Measurements from ENCODE around the gene GABPB2.

Gene GABPB2

DNA sequence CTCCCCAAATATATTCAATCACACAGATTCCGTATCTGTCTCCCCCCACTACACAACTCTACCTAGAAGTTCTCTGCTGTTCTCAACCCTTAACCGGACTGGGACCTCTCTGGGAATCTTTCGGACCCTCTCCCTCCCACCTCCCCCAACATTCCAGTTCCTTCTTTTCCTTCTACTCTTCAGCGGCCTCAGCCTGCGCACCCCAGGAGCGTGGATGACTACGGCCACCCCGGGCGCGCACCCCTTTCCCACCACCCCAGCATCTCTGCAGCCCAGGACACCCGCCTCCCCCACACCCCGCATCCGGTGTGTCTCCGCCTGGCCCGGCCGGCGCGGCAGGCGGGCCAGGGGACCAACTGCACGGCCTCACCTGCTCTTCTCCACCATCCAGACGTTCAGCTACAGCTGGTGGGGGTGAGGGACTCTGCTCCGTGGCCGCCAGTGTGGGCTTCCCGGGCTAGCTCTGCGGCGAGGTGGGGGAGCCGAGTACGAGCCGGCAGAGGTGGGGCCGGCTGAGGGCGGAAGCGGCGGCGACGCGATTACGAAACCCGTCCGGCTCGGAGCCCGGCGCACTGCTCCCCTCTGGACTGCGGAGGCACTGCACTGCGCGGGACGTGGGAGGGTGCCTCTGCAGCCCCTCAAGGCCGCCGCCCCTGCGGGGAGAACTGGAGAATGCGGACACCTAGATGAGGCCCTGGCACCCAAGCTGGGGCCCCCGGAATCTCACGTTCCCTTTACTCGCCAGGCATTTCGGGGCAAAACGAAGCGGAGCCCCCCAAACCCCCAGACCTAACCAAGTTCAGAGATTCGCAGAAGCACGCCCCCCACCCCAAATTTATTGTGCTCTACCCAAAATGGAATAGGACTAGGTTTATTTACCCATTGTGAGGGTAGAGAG, 11.2 kb upstream of the GABPB2 start, which contains the start of gene CDC42SE1 (continued):
- TF ChIP-seq ZNF664 (tag by site-specific recombination; IDR thresholded peaks at IDR 0.05) (no peak), ZNF747 (tag by site-specific recombination; IDR thresholded peaks at IDR 0.05) (no peak), ZNF639 (tag by site-specific recombination; IDR thresholded peaks at IDR 0.05) (peak; percentile 28; the same call in 1 of the 2 replicates), ZNF146 (tag by site-specific recombination; IDR thresholded peaks at IDR 0.05) (0 out of 2 replicates have a peak, but pooled peaks have one; percentile 3), REPIN1 (tag by site-specific recombination; IDR thresholded peaks at IDR 0.05; ENCODE audit: low read depth) (0 out of 2 replicates have a peak, but pooled peaks have one; percentile 58), ZFP37 (tag by site-specific recombination; IDR thresholded peaks at IDR 0.05) (peak; percentile 84), ZSCAN18 (tag by site-specific recombination; IDR thresholded peaks at IDR 0.05) (peak; percentile 69; the same call in 1 of the 2 replicates), ZNF529 (tag by site-specific recombination; IDR thresholded peaks at IDR 0.05; ENCODE audit: insufficient replicate concordance) (no peak), ZBTB21 (tag by site-specific recombination; IDR thresholded peaks at IDR 0.05) (0 out of 2 replicates have a peak, but pooled peaks have one; percentile 25), ZNF433 (tag by site-specific recombination; IDR thresholded peaks at IDR 0.05; ENCODE audit: low read depth) (no peak; the same call in 1 of the 2 replicates), ZNF670 (tag by site-specific recombination; IDR thresholded peaks at IDR 0.05; ENCODE audit: low read depth) (no peak), SP7 (tag by site-specific recombination; IDR thresholded peaks at IDR 0.05) (peak; percentile 75), MYNN (tag by site-specific recombination; IDR thresholded peaks at IDR 0.05; ENCODE audit: borderline replicate concordance) (no peak), ZNF530 (tag by site-specific recombination; IDR thresholded peaks at IDR 0.05; ENCODE audit: low read depth) (no peak), ZNF184 (tag by site-specific recombination; IDR thresholded peaks at IDR 0.05) (no peak), ZNF571 (tag by site-specific recombination; IDR thresholded peaks at IDR 0.05) (no peak), ZNF510 (tag by site-specific recombination; IDR thresholded peaks at IDR 0.05; ENCODE audit: insufficient replicate concordance) (no peak), ZNF266 (tag by site-specific recombination; IDR thresholded peaks at IDR 0.05; ENCODE audit: low read depth) (no peak), ZSCAN30 (tag by site-specific recombination; IDR thresholded peaks at IDR 0.05) (peak; percentile 62; the same call in 1 of the 2 replicates), ZNF302 (tag by site-specific recombination; IDR thresholded peaks at IDR 0.05; ENCODE audit: low read depth) (no peak), ZNF37A (tag by site-specific recombination; IDR thresholded peaks at IDR 0.05) (no peak), ZNF654 (tag by site-specific recombination; IDR thresholded peaks at IDR 0.05; ENCODE audit: low read depth) (no peak), ZNF423 (tag by site-specific recombination; IDR thresholded peaks at IDR 0.05) (peak; percentile 41)
- TF ChIP-seq, protein P1, sequence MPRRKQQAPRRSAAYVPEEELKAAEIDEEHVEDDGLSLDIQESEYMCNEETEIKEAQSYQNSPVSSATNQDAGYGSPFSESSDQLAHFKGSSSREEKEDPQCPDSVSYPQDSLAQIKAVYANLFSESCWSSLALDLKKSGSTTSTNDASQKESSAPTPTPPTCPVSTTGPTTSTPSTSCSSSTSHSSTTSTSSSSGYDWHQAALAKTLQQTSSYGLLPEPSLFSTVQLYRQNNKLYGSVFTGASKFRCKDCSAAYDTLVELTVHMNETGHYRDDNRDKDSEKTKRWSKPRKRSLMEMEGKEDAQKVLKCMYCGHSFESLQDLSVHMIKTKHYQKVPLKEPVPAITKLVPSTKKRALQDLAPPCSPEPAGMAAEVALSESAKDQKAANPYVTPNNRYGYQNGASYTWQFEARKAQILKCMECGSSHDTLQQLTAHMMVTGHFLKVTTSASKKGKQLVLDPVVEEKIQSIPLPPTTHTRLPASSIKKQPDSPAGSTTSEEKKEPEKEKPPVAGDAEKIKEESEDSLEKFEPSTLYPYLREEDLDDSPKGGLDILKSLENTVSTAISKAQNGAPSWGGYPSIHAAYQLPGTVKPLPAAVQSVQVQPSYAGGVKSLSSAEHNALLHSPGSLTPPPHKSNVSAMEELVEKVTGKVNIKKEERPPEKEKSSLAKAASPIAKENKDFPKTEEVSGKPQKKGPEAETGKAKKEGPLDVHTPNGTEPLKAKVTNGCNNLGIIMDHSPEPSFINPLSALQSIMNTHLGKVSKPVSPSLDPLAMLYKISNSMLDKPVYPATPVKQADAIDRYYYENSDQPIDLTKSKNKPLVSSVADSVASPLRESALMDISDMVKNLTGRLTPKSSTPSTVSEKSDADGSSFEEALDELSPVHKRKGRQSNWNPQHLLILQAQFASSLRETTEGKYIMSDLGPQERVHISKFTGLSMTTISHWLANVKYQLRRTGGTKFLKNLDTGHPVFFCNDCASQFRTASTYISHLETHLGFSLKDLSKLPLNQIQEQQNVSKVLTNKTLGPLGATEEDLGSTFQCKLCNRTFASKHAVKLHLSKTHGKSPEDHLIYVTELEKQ (tag by site-specific recombination; IDR thresholded peaks at IDR 0.05; ENCODE audit: borderline replicate concordance), result no peak
- TF ChIP-seq, protein P2, sequence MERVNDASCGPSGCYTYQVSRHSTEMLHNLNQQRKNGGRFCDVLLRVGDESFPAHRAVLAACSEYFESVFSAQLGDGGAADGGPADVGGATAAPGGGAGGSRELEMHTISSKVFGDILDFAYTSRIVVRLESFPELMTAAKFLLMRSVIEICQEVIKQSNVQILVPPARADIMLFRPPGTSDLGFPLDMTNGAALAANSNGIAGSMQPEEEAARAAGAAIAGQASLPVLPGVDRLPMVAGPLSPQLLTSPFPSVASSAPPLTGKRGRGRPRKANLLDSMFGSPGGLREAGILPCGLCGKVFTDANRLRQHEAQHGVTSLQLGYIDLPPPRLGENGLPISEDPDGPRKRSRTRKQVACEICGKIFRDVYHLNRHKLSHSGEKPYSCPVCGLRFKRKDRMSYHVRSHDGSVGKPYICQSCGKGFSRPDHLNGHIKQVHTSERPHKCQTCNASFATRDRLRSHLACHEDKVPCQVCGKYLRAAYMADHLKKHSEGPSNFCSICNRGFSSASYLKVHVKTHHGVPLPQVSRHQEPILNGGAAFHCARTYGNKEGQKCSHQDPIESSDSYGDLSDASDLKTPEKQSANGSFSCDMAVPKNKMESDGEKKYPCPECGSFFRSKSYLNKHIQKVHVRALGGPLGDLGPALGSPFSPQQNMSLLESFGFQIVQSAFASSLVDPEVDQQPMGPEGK (tag by site-specific recombination; IDR thresholded peaks at IDR 0.05), result peak; percentile 97
- TF ChIP-seq, protein P3, sequence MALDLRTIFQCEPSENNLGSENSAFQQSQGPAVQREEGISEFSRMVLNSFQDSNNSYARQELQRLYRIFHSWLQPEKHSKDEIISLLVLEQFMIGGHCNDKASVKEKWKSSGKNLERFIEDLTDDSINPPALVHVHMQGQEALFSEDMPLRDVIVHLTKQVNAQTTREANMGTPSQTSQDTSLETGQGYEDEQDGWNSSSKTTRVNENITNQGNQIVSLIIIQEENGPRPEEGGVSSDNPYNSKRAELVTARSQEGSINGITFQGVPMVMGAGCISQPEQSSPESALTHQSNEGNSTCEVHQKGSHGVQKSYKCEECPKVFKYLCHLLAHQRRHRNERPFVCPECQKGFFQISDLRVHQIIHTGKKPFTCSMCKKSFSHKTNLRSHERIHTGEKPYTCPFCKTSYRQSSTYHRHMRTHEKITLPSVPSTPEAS (tag by site-specific recombination; IDR thresholded peaks at IDR 0.05), result no peak
- TF ChIP-seq, protein P4, sequence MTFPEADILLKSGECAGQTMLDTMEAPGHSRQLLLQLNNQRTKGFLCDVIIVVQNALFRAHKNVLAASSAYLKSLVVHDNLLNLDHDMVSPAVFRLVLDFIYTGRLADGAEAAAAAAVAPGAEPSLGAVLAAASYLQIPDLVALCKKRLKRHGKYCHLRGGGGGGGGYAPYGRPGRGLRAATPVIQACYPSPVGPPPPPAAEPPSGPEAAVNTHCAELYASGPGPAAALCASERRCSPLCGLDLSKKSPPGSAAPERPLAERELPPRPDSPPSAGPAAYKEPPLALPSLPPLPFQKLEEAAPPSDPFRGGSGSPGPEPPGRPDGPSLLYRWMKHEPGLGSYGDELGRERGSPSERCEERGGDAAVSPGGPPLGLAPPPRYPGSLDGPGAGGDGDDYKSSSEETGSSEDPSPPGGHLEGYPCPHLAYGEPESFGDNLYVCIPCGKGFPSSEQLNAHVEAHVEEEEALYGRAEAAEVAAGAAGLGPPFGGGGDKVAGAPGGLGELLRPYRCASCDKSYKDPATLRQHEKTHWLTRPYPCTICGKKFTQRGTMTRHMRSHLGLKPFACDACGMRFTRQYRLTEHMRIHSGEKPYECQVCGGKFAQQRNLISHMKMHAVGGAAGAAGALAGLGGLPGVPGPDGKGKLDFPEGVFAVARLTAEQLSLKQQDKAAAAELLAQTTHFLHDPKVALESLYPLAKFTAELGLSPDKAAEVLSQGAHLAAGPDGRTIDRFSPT (tag by site-specific recombination; IDR thresholded peaks at IDR 0.05), result no peak

All from HEK293 (cell line).